RWPE2 (cell line): Measurements from ENCODE around the gene ROBO1.
"Not testable (repeated sequence)": the region's sequence is repeated elsewhere in the genome, so short reads cannot be mapped to it uniquely, and the experiment has no call there.

Experiments
- ATAC-seq: fragments of 200-7000 bp; cut with Tn5 transposase; 3 replicates; pipeline ENCODE4 v1.9.1; 2021; ENCODE audit warnings: low read depth
- DNase-seq: peaks from one replicate; pipeline ENCODE4 v3.0.0-alpha.2; 2020; ENCODE audit warnings: low spot score
- H3K27ac ChIP-seq: fragments of 450-650 bp; 2 replicates; pipeline ENCODE4 v1.5.1; 2017; ENCODE audit warnings: mild to moderate bottlenecking; ENCODE audit not compliant: poor library complexity, severe bottlenecking
- H3K27me3 ChIP-seq: fragments of 250-450 bp; sonication (Bioruptor Pico); 2 replicates; pipeline ENCODE4 v1.5.1; 2021; ENCODE audit warnings: mild to moderate bottlenecking, moderate library complexity; ENCODE audit not compliant: insufficient read depth, poor library complexity, severe bottlenecking
- H3K36me3 ChIP-seq: fragments of 250-450 bp; sonication (Bioruptor Pico); 2 replicates; pipeline ENCODE4 v1.5.1; 2020; ENCODE audit warnings: low read depth, mild to moderate bottlenecking, moderate library complexity
- H3K4me1 ChIP-seq: fragments of 250-450 bp; sonication (Bioruptor Pico); 2 replicates; pipeline ENCODE4 v1.5.1; 2021; ENCODE audit warnings: mild to moderate bottlenecking, moderate library complexity; ENCODE audit not compliant: insufficient read depth, poor library complexity, severe bottlenecking
- H3K4me3 ChIP-seq: fragments of 250-450 bp; sonication (Bioruptor Pico); 2 replicates; pipeline ENCODE4 v1.5.1; 2021; ENCODE audit warnings: mild to moderate bottlenecking, moderate library complexity; ENCODE audit not compliant: severe bottlenecking
- H3K9me3 ChIP-seq: fragments of 250-450 bp; sonication (Bioruptor Pico); 2 replicates; pipeline ENCODE4 v1.5.1; 2021; ENCODE audit warnings: mild to moderate bottlenecking, moderate library complexity; ENCODE audit not compliant: severe bottlenecking
- TF ChIP-seq, protein P1 (sequence below): fragments of 450-650 bp; IDR thresholded peaks from one replicate; pipeline ENCODE4 v1.5.1; 2017; ENCODE audit warnings: mild to moderate bottlenecking, moderate library complexity; ENCODE audit not compliant: poor library complexity, severe bottlenecking

Gene ROBO1

GRCh38 chr3:78893161-78893560, 874.6 kb downstream of the ROBO1 start:
- Histone ChIP-seq H3K9me3 (no peaks in the 10 kb centered on the region), H3K27ac (no peak overlapping the region), H3K4me1 (no peaks in the 10 kb centered on the region), H3K36me3 (no peaks in the 10 kb centered on the region), H3K4me3 (no peak overlapping the region), H3K27me3 (no peaks in the 10 kb centered on the region)
- TF ChIP-seq, protein P1, sequence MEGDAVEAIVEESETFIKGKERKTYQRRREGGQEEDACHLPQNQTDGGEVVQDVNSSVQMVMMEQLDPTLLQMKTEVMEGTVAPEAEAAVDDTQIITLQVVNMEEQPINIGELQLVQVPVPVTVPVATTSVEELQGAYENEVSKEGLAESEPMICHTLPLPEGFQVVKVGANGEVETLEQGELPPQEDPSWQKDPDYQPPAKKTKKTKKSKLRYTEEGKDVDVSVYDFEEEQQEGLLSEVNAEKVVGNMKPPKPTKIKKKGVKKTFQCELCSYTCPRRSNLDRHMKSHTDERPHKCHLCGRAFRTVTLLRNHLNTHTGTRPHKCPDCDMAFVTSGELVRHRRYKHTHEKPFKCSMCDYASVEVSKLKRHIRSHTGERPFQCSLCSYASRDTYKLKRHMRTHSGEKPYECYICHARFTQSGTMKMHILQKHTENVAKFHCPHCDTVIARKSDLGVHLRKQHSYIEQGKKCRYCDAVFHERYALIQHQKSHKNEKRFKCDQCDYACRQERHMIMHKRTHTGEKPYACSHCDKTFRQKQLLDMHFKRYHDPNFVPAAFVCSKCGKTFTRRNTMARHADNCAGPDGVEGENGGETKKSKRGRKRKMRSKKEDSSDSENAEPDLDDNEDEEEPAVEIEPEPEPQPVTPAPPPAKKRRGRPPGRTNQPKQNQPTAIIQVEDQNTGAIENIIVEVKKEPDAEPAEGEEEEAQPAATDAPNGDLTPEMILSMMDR, result no peak
- DNase-seq (no peak), ATAC-seq (no peak)

- TF ChIP-seq, protein P1, result no peak
- no peak for ATAC-seq
- no peak overlapping the region for H3K27ac ChIP-seq
- DNase-seq, result no peak
- no peaks in the 10 kb centered on the region for H3K9me3 ChIP-seq
- no peaks in the 10 kb centered on the region for H3K27me3 ChIP-seq
- no peaks in the 10 kb centered on the region for H3K36me3 ChIP-seq
- no peak overlapping the region for H3K4me3 ChIP-seq
- H3K4me1 ChIP-seq, result no peaks in the 10 kb centered on the region
Observed at GRCh38 chr3:78889348-78889747, 878.5 kb downstream of the ROBO1 start.

- DNase-seq (no peak), ATAC-seq (no peak)
- TF ChIP-seq, protein P1, result no peak
- Histone ChIP-seq H3K9me3 (no peaks in the 10 kb centered on the region), H3K27me3 (no peaks in the 10 kb centered on the region), H3K27ac (no peak overlapping the region), H3K36me3 (no peaks in the 10 kb centered on the region), H3K4me3 (no peak overlapping the region), H3K4me1 (no peaks in the 10 kb centered on the region)
Observed at GRCh38 chr3:78888635-78889034, 879.2 kb downstream of the ROBO1 start.

- no peak overlapping the region for H3K27ac ChIP-seq
- H3K36me3 ChIP-seq, result no peaks in the 10 kb centered on the region
- TF ChIP-seq, protein P1, result no peak
- DNase-seq (no peak), ATAC-seq (no peak)
- no peaks in the 10 kb centered on the region for H3K27me3 ChIP-seq
- no peak overlapping the region for H3K4me3 ChIP-seq
- H3K9me3 ChIP-seq, result no peaks in the 10 kb centered on the region
- no peaks in the 10 kb centered on the region for H3K4me1 ChIP-seq
Observed at GRCh38 chr3:78887547-78888011, 880.2 kb downstream of the ROBO1 start.

DNA sequence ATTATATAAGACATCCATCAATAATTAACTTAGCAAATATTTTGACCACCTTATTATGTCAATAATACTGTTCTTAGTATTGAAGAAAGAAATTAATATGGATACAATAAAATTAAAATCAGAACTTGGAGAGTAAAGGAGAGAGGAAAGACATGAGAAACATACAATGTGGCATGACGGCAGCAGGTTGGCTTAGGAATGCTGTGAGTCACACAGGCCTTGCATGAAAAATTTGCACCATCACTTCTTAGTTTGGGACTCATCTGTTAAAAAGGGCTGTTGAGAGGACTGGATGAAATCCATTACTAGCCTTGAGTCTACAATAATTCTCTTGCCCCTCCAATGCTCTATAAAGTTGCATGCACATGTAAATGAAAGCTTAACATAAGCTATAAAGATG, 880.8 kb downstream of the ROBO1 start:
- Histone ChIP-seq H3K9me3 (no peaks in the 10 kb centered on the region), H3K4me1 (no peaks in the 10 kb centered on the region), H3K27ac (no peak overlapping the region), H3K27me3 (no peaks in the 10 kb centered on the region), H3K4me3 (no peak overlapping the region), H3K36me3 (no peaks in the 10 kb centered on the region)
- DNase-seq (no peak), ATAC-seq (peak; percentile 71)
- TF ChIP-seq, protein P1, result no peak

DNA sequence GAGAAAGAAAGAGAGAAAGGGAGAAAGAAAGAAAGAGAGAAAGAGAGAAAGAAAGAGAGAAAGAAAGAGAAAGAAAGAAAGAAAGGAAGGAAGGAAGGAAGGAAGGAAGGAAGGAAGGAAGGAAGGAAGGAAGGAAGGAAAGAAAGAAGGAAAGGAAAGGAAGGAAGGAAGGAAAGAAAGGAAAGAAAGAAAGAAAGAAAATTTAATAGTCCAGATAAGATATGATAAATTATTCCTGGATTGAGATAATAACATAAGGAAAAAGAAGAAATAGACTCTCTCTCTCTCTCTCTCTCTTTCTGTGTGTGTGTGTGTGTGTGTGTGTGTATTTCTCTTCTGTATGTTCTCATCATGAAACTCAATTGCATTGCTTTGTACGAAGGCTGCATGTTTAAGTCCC, 883.2 kb downstream of the ROBO1 start:
- DNase-seq, ATAC-seq, H3K27me3 ChIP-seq, H3K4me1 ChIP-seq, H3K4me3 ChIP-seq, H3K9me3 ChIP-seq, H3K27ac ChIP-seq, H3K36me3 ChIP-seq: not testable (repeated sequence)
